B cell (primary cell): ENCODE measurements around the gene SMAP2. TPM values are rescaled to one million over a fixed set of nuclear protein-coding genes. Genes with fewer than 3 reads are reported as not detected.
A peak's percentile ranks its signal among the peaks of the same experiment; 100 is the strongest.

Experiments used
- ATAC-seq: fragments of 200-7000 bp; cut with Tn5 transposase; one replicate; pipeline ENCODE4 v1.10.0; 2021; ENCODE audit warnings: low read depth, mild to moderate bottlenecking, moderate number of reproducible peaks, moderate library complexity
- CTCF ChIA-PET: fragments of 350-600 bp; sonication (Branson Sonifier 250); formaldehyde crosslinking; loops from one replicate; lab custom pipeline; 2021; ENCODE audit warnings: antibody characterized with exemption, inconsistent platforms; lab: Charles Lee
- POLR2A ChIA-PET: fragments of 350-600 bp; sonication (Branson Sonifier 250); formaldehyde crosslinking; loops from one replicate; lab custom pipeline; 2021; ENCODE audit warnings: antibody characterized with exemption; lab: Charles Lee
- DNase-seq: peaks from one replicate; pipeline ENCODE4 v3.0.0; 2013
- H2AFZ ChIP-seq: 2 replicates; pipeline ENCODE4 v1.6.1; 2012; ENCODE audit warnings: mild to moderate bottlenecking, low read depth, low read length; ENCODE audit not compliant: insufficient read depth, poor library complexity, severe bottlenecking
- H3K27ac ChIP-seq, 2 donors: 1 replicate in 1 of 2; 2 replicates in 1 of 2; pipeline ENCODE4 v1.5.1; 2012 to 2013; ENCODE audit warnings: low read length in 2 of 2, mild to moderate bottlenecking in 2 of 2, moderate library complexity in 1 of 2
- H3K27me3 ChIP-seq, 4 experiments: fragments of 200-600 bp in 1 of 4; sonication (generic) in 1 of 4; replicated peaks in 1 of 4; 1 replicate in 2 of 4; 2 replicates in 2 of 4; pipeline versions ENCODE4 v1.6.1 to v1.7.0; 2013 to 2016; ENCODE audit warnings: low read length in 3 of 4, mild to moderate bottlenecking in 2 of 4, mixed read lengths in 1 of 4, moderate library complexity in 1 of 4; ENCODE audit not compliant: insufficient read depth in 4 of 4, control insufficient read depth in 3 of 4; ENCODE audit errors: control extremely low read depth in 1 of 4
- H3K36me3 ChIP-seq, 2 experiments: replicated peaks in 1 of 2; 1 replicate in 1 of 2; 2 replicates in 1 of 2; pipeline versions ENCODE4 v1.6.1 to v1.7.1; 2013; ENCODE audit warnings: low read length in 1 of 2; ENCODE audit not compliant: insufficient read depth in 2 of 2, control insufficient read depth in 1 of 2; ENCODE audit errors: control extremely low read depth in 1 of 2, extremely low read depth in 1 of 2
- H3K4me1 ChIP-seq, 2 donors: fragments of 200-600 bp in 1 of 2; sonication (generic) in 1 of 2; 1 replicate in 1 of 2; 2 replicates in 1 of 2; pipeline versions ENCODE4 v1.5.1 to v1.6.1; 2013 to 2017; ENCODE audit warnings: low read length in 2 of 2; ENCODE audit not compliant: control insufficient read depth in 2 of 2, insufficient read depth in 2 of 2
- H3K4me2 ChIP-seq: replicated peaks from 2 replicates; pipeline ENCODE3; 2012; ENCODE audit warnings: mild to moderate bottlenecking, low read depth, low read length; ENCODE audit not compliant: poor library complexity, severe bottlenecking
- H3K4me3 ChIP-seq, 5 experiments: fragments of 200-600 bp in 1 of 5; sonication (generic) in 1 of 5; 1 replicate in 3 of 5; 2 replicates in 2 of 5; pipeline versions ENCODE4 v1.5.1 to v1.7.0; 2011 to 2016; ENCODE audit warnings: low read length in 4 of 5, mild to moderate bottlenecking in 4 of 5, low read depth in 2 of 5, control low read depth in 1 of 5, moderate library complexity in 1 of 5; ENCODE audit not compliant: insufficient read depth in 1 of 5; ENCODE audit errors: control extremely low read depth in 1 of 5, extremely low read depth in 1 of 5
- H3K79me2 ChIP-seq: fragments of 200-600 bp; sonication (generic); one replicate; pipeline ENCODE4 v1.6.0; 2016; ENCODE audit warnings: low read length; ENCODE audit not compliant: control insufficient read depth, insufficient read depth
- H3K9ac ChIP-seq: fragments of 200-600 bp; sonication (generic); 2 replicates; pipeline ENCODE4 v1.6.1; 2017; ENCODE audit warnings: mild to moderate bottlenecking, low read length, moderate library complexity
- H3K9me3 ChIP-seq, 3 donors: one replicate each; pipeline versions ENCODE4 v1.6.1 to v1.7.1; 2013; ENCODE audit warnings: low read length in 2 of 3; ENCODE audit not compliant: control insufficient read depth in 2 of 3, insufficient read depth in 1 of 3; ENCODE audit errors: control extremely low read depth in 1 of 3
- H4K20me1 ChIP-seq: 2 replicates; pipeline ENCODE4 v1.6.0; 2012; ENCODE audit warnings: mild to moderate bottlenecking, low read length; ENCODE audit not compliant: insufficient read depth, control insufficient read depth, poor library complexity, severe bottlenecking
- H3K27ac Mint-ChIP-seq: one replicate; pipeline ENCODE4 v1.8.0; 2021; ENCODE audit warnings: mixed read lengths
- H3K27me3 Mint-ChIP-seq: one replicate; pipeline ENCODE4 v1.8.0; 2021; ENCODE audit warnings: mixed read lengths
- H3K4me1 Mint-ChIP-seq: one replicate; pipeline ENCODE4 v1.8.0; 2021; ENCODE audit warnings: mixed read lengths
- H3K4me3 Mint-ChIP-seq: one replicate; pipeline ENCODE4 v1.8.0; 2021; ENCODE audit warnings: mixed read lengths
- H3K9me3 Mint-ChIP-seq: one replicate; pipeline ENCODE4 v1.8.0; 2022; ENCODE audit warnings: mixed read lengths; ENCODE audit not compliant: insufficient read depth
- CTCF ChIP-seq: fragments of 200-600 bp; IDR thresholded peaks from one replicate; pipeline ENCODE4 v1.8.0; 2022; ENCODE audit warnings: antibody characterized with exemption, mild to moderate bottlenecking
- EZH2 ChIP-seq: IDR thresholded peaks from 2 replicates; pipeline ENCODE4 v1.6.1; 2012; ENCODE audit warnings: borderline replicate concordance, low read depth, mild to moderate bottlenecking, moderate library complexity, low read length; ENCODE audit not compliant: insufficient read depth, poor library complexity, severe bottlenecking
- WGBS: methylation state at CpG from one replicate; pipeline ENCODE4 v1.1.5; 2013; ENCODE audit warnings: missing lambda C conversion rate; ENCODE audit not compliant: insufficient coverage; 5-methylcytosine and 5-hydroxymethylcytosine counted together
- intact Hi-C: fragments of 100-400 bp; cut with micrococcal nuclease; formaldehyde crosslinking; loops from one replicate; pipeline ENCODE4 v1.10.0; 2022
- polyA plus RNA-seq: library from polyadenylated mRNA; depleted of rRNA; stranded (reverse); fragments of >200 nt; gene quantifications from 2 replicates; pipeline ENCODE4 v1.2.3, GENCODE V29; 2012
- total RNA-seq, 2 donors: library from RNA; stranded (reverse); fragments of 120-200 nt in 1 of 2; gene quantifications; 1 replicate in 1 of 2; 2 replicates in 1 of 2; pipeline versions ENCODE4 v1.2.3 to v1.2.4, GENCODE V29; 2013 to 2022

SMAP2 gene
- total and polyA plus RNA-seq, 2 donors (not counting 1 experiment from before 2014, with no cell fraction given): 275 to 305 TPM

- POLR2A ChIA-PET: no interaction called here
- DNase-seq: no peak
- Mint-ChIP-seq H3K27me3 (no peaks in the 10 kb centered on the region), H3K9me3 (peaks cover 4% of the 10 kb centered on the region), H3K4me1 (peaks cover 22% of the 10 kb centered on the region), H3K27ac (peak overlapping the region; percentile 20), H3K4me3 (no peak overlapping the region)
- ATAC-seq: no peak
- peaks cover 12 to 13% of the 10 kb centered on the region in 2 donors for H3K4me1 ChIP-seq
- CTCF ChIA-PET: no interaction called here
- H3K27ac ChIP-seq: no peak overlapping the region
- H3K79me2 ChIP-seq: peaks cover 57% of the 10 kb centered on the region
- H2AFZ ChIP-seq: no peak overlapping the region
- H3K9me3 ChIP-seq: peaks cover 0 to 6% (median 4%) of the 10 kb centered on the region in 3 donors
- intact Hi-C loops: no loop called here
- H4K20me1 ChIP-seq: no peaks in the 10 kb centered on the region
- H3K27me3 ChIP-seq: no peaks in the 10 kb centered on the region
- no peak for TF ChIP-seq CTCF
- TF ChIP-seq EZH2: no peak
- H3K36me3 ChIP-seq: no peaks in the 10 kb centered on the region
- H3K9ac ChIP-seq: no peak overlapping the region
- no peak overlapping the region for H3K4me3 ChIP-seq
- H3K4me2 ChIP-seq: no peak overlapping the region
Observed at GRCh38 chr1:40360631-40361030, 12.9 kb upstream of the SMAP2 start.

- no peak overlapping the region for H3K27ac ChIP-seq
- H3K4me3 Mint-ChIP-seq: no peak overlapping the region
- no peak overlapping the region for H3K4me3 ChIP-seq
- ATAC-seq (no peak), DNase-seq (no peak)
- intact Hi-C loops: no loop called here
- no peaks in the 10 kb centered on the region for H4K20me1 ChIP-seq
- H2AFZ ChIP-seq: no peak overlapping the region
- peaks cover 57% of the 10 kb centered on the region for H3K79me2 ChIP-seq
- peaks cover 12 to 13% of the 10 kb centered on the region in 2 donors for H3K4me1 ChIP-seq
- no peak overlapping the region for H3K27ac Mint-ChIP-seq
- peaks cover 18% of the 10 kb centered on the region for H3K4me1 Mint-ChIP-seq
- no peak for TF ChIP-seq EZH2
- TF ChIP-seq CTCF: no peak
- POLR2A ChIA-PET: no interaction called here
- peaks cover 0 to 6% (median 4%) of the 10 kb centered on the region in 3 donors for H3K9me3 ChIP-seq
- CTCF ChIA-PET: interaction anchor here (0.9 to 1.5 kb wide), 2 partner anchors 9 to 27 kb away, joined by 3 to 5 read pairs; no protein-coding TSS in a partner anchor
- 91% methylated on average over 1 of the region's 1 CpG for WGBS
- no peaks in the 10 kb centered on the region for H3K36me3 ChIP-seq
- no peaks in the 10 kb centered on the region for H3K27me3 ChIP-seq
- H3K27me3 Mint-ChIP-seq: no peaks in the 10 kb centered on the region
- no peak overlapping the region for H3K9ac ChIP-seq
- peaks cover 4% of the 10 kb centered on the region for H3K9me3 Mint-ChIP-seq
- no peak overlapping the region for H3K4me2 ChIP-seq
Observed at GRCh38 chr1:40361201-40361600, 12.3 kb upstream of the SMAP2 start.
